GM19351 (cell line): Measurements from ENCODE around the gene KLHL10.
A peak's percentile ranks its signal among the peaks of the same experiment; 100 is the strongest.
"Not testable (repeated sequence)": the region's sequence is repeated elsewhere in the genome, so short reads cannot be mapped to it uniquely, and the experiment has no call there.

Source experiments
- ATAC-seq: cut with Tn5 transposase; IDR thresholded peaks from one replicate; pipeline ENCODE4 v1.9.1; 2021; ENCODE audit warnings: mild to moderate bottlenecking, moderate library complexity; ENCODE audit not compliant: unreplicated experiment

KLHL10 gene

DNA sequence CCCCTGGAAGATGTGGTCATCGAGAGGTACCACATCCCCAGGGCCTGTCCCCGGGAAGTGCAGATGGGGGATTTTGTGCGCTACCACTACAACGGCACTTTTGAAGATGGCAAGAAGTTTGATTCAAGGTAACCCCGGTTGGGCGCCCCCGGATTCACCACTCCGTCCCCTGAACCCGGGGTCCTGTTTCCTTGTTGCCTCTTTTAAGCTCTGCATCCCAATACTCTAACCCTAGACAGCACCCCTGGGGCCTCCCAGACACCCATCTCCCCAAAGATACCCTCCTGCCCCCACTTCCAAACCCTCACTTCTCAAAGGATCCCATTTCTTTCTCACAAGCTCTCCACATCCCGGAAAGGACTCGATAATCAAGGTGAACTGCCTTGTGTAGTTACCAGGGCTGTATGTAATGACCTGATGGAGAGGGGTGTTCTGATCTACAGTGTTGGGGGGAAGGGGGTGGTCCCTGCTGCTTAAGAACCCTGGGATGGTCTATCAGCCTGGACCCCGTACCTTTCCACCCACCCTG is 24.4 kb upstream of the KLHL10 start:
- no peak for ATAC-seq

GRCh38 chr17:41813699-41814124 is 23.9 kb upstream of the KLHL10 start:
- no peak for ATAC-seq

- no peak for ATAC-seq
These were observed 23.4 kb upstream of the KLHL10 start for GRCh38 chr17:41814195-41814594.

- ATAC-seq: no peak
These were observed 20.8 kb upstream of the KLHL10 start for GRCh38 chr17:41816637-41817320.

DNA sequence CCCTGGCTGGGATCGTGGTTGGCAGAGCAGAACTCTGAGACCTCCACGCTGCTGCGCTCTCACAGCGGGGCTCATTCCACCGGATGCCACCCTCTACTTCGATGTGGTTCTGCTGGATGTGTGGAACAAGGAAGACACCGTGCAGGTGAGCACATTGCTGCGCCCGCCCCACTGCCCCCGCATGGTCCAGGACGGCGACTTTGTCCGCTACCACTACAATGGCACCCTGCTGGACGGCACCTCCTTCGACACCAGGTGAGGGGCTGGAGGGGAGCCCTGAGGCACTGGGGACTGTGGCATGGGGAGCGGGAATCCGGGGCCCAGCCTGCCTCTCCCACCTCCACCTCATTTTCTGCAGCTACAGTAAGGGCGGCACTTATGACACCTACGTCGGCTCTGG is 19.6 kb upstream of the KLHL10 start:
- ATAC-seq: no peak

- ATAC-seq: no peak
These were observed 15.8 kb upstream of the KLHL10 start for GRCh38 chr17:41821776-41822175.

DNA sequence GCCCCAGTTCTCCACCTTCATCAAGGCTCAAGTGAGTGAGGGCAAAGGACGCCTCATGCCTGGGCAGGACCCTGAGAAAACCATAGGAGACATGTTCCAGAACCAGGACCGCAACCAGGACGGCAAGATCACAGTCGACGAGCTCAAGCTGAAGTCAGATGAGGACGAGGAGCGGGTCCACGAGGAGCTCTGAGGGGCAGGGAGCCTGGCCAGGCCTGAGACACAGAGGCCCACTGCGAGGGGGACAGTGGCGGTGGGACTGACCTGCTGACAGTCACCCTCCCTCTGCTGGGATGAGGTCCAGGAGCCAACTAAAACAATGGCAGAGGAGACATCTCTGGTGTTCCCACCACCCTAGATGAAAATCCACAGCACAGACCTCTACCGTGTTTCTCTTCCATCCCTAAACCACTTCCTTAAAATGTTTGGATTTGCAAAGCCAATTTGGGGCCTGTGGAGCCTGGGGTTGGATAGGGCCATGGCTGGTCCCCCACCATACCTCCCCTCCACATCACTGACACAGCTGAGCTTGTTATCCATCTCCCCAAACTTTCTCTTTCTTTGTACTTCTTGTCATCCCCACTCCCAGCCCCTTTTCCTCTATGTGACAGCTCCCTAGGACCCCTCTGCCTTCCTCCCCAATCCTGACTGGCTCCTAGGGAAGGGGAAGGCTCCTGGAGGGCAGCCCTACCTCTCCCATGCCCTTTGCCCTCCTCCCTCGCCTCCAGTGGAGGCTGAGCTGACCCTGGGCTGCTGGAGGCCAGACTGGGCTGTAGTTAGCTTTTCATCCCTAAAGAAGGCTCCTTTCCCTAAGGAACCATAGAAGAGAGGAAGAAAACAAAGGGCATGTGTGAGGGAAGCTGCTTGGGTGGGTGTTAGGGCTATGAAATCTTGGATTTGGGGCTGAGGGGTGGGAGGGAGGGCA is 15.1 kb upstream of the KLHL10 start:
- no peak for ATAC-seq

DNA sequence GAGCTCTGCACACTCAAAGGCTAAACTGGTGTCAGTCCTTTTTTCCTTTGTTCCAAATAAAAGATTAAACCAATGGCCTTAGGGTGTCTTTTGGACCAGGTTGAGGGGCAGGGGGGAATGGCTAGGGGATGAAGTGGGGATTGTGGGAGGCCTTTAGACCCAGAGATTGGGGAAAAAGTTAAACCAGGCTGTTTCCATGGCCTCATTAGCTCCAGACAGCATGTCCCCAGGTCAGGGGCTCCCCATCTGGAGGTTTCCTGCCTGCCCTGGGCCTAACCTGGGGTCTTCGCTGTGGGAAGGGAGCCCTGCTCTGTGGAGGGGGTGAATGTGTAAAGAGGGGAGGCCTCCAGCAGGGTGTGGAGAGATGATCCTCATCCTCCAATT is 14.5 kb upstream of the KLHL10 start:
- ATAC-seq: no peak

- no peak for ATAC-seq
These were observed 14.0 kb upstream of the KLHL10 start for GRCh38 chr17:41823580-41823979.

DNA sequence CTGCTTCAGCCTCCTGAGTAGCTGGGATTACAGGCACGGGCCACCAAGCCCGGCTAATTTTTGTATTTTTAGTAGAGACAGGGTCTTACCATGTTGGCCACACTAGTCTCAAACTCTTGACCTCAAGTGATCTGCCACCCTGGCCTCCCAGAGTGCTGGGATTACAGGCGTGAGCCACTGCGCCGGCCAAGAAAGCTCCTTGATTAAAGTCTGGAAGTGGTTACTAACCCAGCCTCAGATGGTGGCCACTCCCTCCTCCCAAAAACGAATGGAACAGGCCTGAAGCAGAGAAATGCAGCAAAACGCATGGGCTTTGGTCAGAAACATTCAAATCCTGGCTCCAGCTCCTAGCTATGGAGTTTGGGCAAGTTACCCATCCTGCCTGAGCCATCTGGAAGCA is 13.5 kb upstream of the KLHL10 start:
- no peak for ATAC-seq

DNA sequence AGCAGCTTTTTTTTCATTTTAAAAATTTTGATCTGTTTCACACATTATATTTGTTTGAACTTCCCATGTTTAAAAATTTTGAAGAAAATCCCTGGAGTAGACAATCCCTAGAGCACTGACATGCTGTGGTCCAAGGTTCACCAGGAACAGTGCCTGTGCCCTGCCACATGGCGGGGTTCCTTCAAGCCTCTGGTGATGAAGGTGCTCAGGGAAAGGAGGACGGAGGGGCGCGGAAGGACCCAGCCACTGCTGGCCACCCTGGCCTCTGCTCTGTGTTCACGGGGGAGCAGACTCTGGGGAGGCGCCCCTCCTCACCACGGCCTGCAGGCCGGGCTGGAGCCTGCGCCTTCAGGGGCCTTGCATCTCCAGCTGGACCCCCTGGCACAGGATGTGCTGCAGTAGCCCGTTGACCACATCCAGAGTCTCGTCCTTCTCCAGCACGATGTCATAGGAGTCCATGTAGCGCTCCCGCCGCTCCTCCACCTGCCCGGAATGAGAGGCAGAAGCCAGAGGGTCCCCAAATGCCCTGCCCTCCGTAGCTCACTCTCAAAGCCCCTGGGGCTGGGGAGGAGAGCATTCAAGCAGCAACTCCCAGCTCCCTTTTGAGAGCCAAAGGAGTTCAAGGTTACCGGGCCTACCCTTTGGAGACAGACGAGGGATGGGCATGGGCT is 12.3 kb upstream of the KLHL10 start:
- no peak for ATAC-seq

DNA sequence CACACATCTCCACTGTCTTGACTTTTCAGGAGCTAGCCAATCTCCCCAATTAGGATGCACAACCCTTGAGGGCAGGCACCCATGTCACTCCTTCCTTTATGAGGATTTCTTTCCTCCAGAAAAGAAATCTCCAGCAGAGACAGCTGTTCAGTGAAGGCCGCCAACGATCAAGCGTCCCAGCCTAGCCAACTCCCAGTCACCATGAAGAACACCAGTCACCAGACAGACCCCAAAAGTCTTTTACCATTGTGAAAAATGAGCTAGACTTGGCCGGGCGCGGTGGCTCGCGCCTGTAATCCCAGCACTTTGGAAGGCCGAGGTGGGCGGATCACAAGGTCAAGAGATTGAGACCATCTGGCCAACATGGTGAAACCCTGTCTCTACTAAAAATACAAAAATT is 7.7 kb upstream of the KLHL10 start:
- ATAC-seq: not testable (repeated sequence)

GRCh38 chr17:41835214-41835799 is 2.3 kb upstream of the KLHL10 start:
- ATAC-seq: peak; percentile 35

- peak; percentile 56 for ATAC-seq
These were observed 1.6 kb upstream of the KLHL10 start, which contains the start of gene NT5C3B for GRCh38 chr17:41835800-41836549. Gene NT5C3B, minus strand, starts transcription at chr17:41836232. Its CDS starts 39 bp downstream, at chr17:41836193.

- ATAC-seq: no peak
These were observed 952 bp upstream of the KLHL10 start for GRCh38 chr17:41836550-41837196.

DNA sequence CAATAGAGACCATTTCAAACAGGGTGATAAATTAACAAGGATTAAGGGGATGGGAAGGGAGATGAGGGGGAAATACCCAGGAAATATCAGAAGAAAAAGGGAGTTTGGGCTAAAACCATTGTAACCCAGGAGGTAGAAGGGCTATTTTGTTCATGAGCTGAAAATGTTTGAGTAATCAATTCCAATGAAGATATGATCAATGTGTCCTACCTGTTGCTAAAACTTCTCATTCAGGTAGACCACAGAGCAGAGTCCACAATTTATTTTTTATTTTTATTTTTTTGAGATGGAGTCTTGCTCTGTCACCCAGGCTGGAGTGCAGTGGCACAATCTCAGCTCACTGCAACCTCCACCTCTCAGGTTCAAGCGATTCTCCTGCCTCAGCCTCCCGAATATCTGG is 1.8 kb downstream of the KLHL10 start:
- ATAC-seq: not testable (repeated sequence)

DNA sequence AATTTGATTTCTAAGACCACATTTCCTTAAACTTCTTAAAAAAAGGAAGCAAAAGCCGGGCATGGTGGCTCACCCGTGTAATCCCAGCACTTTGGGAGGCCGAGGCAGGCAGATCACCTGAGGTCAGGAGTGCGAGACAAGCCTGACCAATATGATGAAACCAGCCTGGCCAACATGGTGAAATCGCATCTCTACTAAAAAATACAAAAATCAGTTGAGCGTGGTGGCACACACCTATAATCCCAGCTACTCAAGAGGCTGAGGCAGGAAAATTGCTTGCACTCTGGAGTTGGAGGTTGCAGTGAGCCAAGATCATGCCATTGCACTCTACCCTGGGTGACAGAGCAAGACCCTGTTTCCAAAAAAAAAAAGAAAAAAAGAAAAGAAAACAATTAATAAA is 3.2 kb downstream of the KLHL10 start:
- not testable (repeated sequence) for ATAC-seq

DNA sequence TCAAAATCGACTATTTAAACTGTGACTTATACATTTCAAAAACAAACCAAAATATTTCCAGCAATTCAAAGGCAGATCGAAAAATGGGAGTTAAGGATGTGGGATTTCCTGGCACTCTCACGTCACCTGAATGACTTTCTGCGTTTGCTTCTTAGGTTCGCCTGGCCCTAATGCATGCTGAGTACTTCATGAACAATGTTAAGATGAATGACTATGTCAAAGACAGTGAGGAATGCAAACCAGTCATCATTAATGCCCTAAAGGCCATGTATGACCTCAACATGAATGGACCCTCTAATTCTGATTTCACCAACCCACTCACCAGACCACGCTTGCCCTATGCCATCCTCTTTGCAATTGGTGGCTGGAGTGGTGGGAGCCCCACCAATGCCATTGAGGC is 7.3 kb downstream of the KLHL10 start:
- no peak for ATAC-seq

GRCh38 chr17:41848788-41849187 is 11.2 kb downstream of the KLHL10 start:
- no peak for ATAC-seq
